ENCODE results near the gene MAPK9. TPM values are rescaled to one million over a fixed set of nuclear protein-coding genes. Genes with fewer than 3 reads are reported as not detected.

Gene MAPK9
- polyA plus RNA-seq, 3 donors, result 9.7 to 19.6 (median 16.2) TPM

DNA sequence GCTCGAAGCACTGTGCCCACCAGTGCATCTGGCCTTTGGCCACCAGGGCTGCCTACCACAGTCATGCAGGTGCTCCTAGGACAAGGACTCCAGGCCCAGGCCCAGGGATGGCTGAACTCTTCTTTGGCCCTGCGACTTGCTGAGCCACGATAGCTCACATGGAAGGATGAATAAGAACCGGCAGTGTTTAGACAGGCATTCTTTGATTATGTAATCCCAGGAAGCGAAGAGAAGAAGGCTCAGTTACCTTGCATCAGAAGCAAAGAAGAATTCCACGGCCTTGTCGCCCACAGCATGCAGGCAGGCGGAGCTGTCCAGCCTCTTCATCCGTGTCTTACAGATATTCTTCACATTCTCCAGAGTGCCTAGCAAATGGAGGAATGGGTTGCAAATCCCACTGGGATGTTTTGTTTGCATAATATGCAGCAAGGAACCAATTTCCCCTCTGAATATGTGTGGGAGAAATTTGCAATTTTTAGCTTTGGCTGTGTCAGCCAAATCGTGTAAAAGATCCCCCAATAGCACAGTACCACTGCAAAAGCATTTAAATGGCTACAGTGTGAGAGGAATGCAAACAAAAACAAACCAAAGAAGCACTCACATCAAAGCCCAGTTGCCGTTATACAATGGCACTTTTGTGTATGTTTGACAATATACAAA lies 32.2 kb upstream of the MAPK9 start:
- Mint-ChIP-seq H3K36me3 (no peaks in the 10 kb centered on the region), H3K9me3 (peaks cover 0 to 2% (median 0%) of the 10 kb centered on the region in 7 donors), H3K4me1 (no peaks in the 10 kb centered on the region), H3K4me3 (peak overlapping the region in 1 of 2 donors; percentile 26), H3K27ac (no peak overlapping the region), H3K27me3 (ENCODE audit: low read depth in 3 of 3) (peaks cover 1 to 9% (median 4%) of the 10 kb centered on the region in 3 donors)
- H3K27me3 ChIP-seq (ENCODE audit: control insufficient read depth in 2 of 2, insufficient read depth in 2 of 2, low read length in 2 of 2), result no peaks in the 10 kb centered on the region
- no peaks in the 10 kb centered on the region for H3K9me3 ChIP-seq (replicated peaks in 1 of 2; ENCODE audit: control insufficient read depth in 1 of 2, insufficient read depth in 1 of 2, low read length in 2 of 2)
- no peaks in the 10 kb centered on the region for H3K4me1 ChIP-seq (ENCODE audit: control insufficient read depth in 1 of 2, insufficient read depth in 2 of 2, low read length in 2 of 2)
- H3K4me2 ChIP-seq (replicated peaks; ENCODE audit: extremely low read depth, low read length, poor library complexity, severe bottlenecking), result no peak overlapping the region
- H2AFZ ChIP-seq (ENCODE audit: insufficient read depth, low read depth, low read length, poor library complexity, severe bottlenecking), result no peak overlapping the region
- intact Hi-C loops (cut with micrococcal nuclease), result no loop called here
- H3K79me2 ChIP-seq (ENCODE audit: insufficient read depth, low read length), result no peaks in the 10 kb centered on the region
- H3K36me3 ChIP-seq (replicated peaks in 1 of 2; ENCODE audit: control insufficient read depth in 1 of 2, insufficient read depth in 2 of 2, low read length in 2 of 2), result no peaks in the 10 kb centered on the region
- H3K4me3 ChIP-seq (replicated peaks in 1 of 3; ENCODE audit: low read depth in 2 of 3, low read length in 3 of 3), result no peak overlapping the region
- H3K9ac ChIP-seq (ENCODE audit: insufficient read depth, low read length, poor library complexity, severe bottlenecking), result no peak overlapping the region
- TF ChIP-seq, protein P1, sequence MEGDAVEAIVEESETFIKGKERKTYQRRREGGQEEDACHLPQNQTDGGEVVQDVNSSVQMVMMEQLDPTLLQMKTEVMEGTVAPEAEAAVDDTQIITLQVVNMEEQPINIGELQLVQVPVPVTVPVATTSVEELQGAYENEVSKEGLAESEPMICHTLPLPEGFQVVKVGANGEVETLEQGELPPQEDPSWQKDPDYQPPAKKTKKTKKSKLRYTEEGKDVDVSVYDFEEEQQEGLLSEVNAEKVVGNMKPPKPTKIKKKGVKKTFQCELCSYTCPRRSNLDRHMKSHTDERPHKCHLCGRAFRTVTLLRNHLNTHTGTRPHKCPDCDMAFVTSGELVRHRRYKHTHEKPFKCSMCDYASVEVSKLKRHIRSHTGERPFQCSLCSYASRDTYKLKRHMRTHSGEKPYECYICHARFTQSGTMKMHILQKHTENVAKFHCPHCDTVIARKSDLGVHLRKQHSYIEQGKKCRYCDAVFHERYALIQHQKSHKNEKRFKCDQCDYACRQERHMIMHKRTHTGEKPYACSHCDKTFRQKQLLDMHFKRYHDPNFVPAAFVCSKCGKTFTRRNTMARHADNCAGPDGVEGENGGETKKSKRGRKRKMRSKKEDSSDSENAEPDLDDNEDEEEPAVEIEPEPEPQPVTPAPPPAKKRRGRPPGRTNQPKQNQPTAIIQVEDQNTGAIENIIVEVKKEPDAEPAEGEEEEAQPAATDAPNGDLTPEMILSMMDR (IDR thresholded peaks at IDR 0.05), result no peak
- H4K20me1 ChIP-seq (ENCODE audit: insufficient read depth, low read length), result no peaks in the 10 kb centered on the region
- H3K27ac ChIP-seq (ENCODE audit: low read depth in 1 of 2, low read length in 2 of 2), result no peak overlapping the region
- DNase-seq, result no peak
- WGBS (ENCODE audit: insufficient coverage), result 45% methylated on average over 3 of the region's 11 CpGs

GRCh38 chr5:180323160-180323559 lies 31.3 kb upstream of the MAPK9 start:
- Mint-ChIP-seq H3K36me3 (no peaks in the 10 kb centered on the region), H3K27me3 (ENCODE audit: low read depth in 3 of 3) (peaks cover 1 to 14% (median 7%) of the 10 kb centered on the region in 3 donors), H3K4me1 (no peaks in the 10 kb centered on the region), H3K4me3 (no peak overlapping the region), H3K9me3 (peaks cover 0 to 2% (median 0%) of the 10 kb centered on the region in 7 donors), H3K27ac (peak overlapping the region in 1 of 7 donors; percentile 7)
- no peak overlapping the region for H3K4me3 ChIP-seq (replicated peaks in 1 of 3; ENCODE audit: low read depth in 2 of 3, low read length in 3 of 3)
- H3K27me3 ChIP-seq (ENCODE audit: control insufficient read depth in 2 of 2, insufficient read depth in 2 of 2, low read length in 2 of 2), result no peaks in the 10 kb centered on the region
- no peaks in the 10 kb centered on the region for H3K9me3 ChIP-seq (replicated peaks in 1 of 2; ENCODE audit: control insufficient read depth in 1 of 2, insufficient read depth in 1 of 2, low read length in 2 of 2)
- 96% methylated on average over 14 of the region's 14 CpGs for WGBS (ENCODE audit: insufficient coverage)
- H3K36me3 ChIP-seq (replicated peaks in 1 of 2; ENCODE audit: control insufficient read depth in 1 of 2, insufficient read depth in 2 of 2, low read length in 2 of 2), result no peaks in the 10 kb centered on the region
- H3K9ac ChIP-seq (ENCODE audit: insufficient read depth, low read length, poor library complexity, severe bottlenecking), result no peak overlapping the region
- DNase-seq, result no peak
- H2AFZ ChIP-seq (ENCODE audit: insufficient read depth, low read depth, low read length, poor library complexity, severe bottlenecking), result no peak overlapping the region
- H3K27ac ChIP-seq (ENCODE audit: low read depth in 1 of 2, low read length in 2 of 2), result no peak overlapping the region
- no peaks in the 10 kb centered on the region for H3K79me2 ChIP-seq (ENCODE audit: insufficient read depth, low read length)
- H3K4me2 ChIP-seq (replicated peaks; ENCODE audit: extremely low read depth, low read length, poor library complexity, severe bottlenecking), result no peak overlapping the region
- intact Hi-C loops (cut with micrococcal nuclease), result no loop called here
- TF ChIP-seq, protein P1 (IDR thresholded peaks at IDR 0.05), result no peak
- H3K4me1 ChIP-seq (ENCODE audit: control insufficient read depth in 1 of 2, insufficient read depth in 2 of 2, low read length in 2 of 2), result no peaks in the 10 kb centered on the region
- H4K20me1 ChIP-seq (ENCODE audit: insufficient read depth, low read length), result no peaks in the 10 kb centered on the region

Measured in CD14-positive monocyte (primary cell).